BJ (cell line): ENCODE results near the gene CHRNA4. TPM values are rescaled to one million over a fixed set of nuclear protein-coding genes. Genes with fewer than 3 reads are reported as not detected.

Experiments
- CTCF ChIA-PET: fragments of 350-600 bp; formaldehyde crosslinking; extraction: SDS; loops from one replicate; lab custom pipeline; 2021; ENCODE audit warnings: antibody characterized with exemption, inconsistent platforms; lab: Yijun Ruan, JAX
- POLR2A ChIA-PET: fragments of 300-600 bp; sonication (Branson Sonifier 250); formaldehyde crosslinking; extraction: SDS; loops from one replicate; lab custom pipeline; 2021; ENCODE audit warnings: antibody characterized with exemption; lab: Charles Lee
- DNase-seq: peaks from one replicate; pipeline ENCODE4 v3.0.0-alpha.2; 2011; ENCODE audit warnings: low read depth
- H3K27me3 ChIP-seq: 2 replicates; pipeline ENCODE4 v1.6.0; 2011; ENCODE audit warnings: low read length; ENCODE audit not compliant: control insufficient read depth, insufficient read depth
- H3K36me3 ChIP-seq: 2 replicates; pipeline ENCODE4 v1.5.1; 2011; ENCODE audit warnings: low read length; ENCODE audit not compliant: control insufficient read depth, insufficient read depth
- H3K4me3 ChIP-seq: 2 replicates; pipeline ENCODE4 v1.5.1; 2011; ENCODE audit warnings: low read depth, mild to moderate bottlenecking, control low read depth, low read length
- polyA plus RNA-seq: library from polyadenylated mRNA; depleted of rRNA; stranded (reverse); fragments of >200 nt; gene quantifications from 2 replicates; pipeline ENCODE4 v1.2.3, GENCODE V29; 2011
- TF ChIP-seq, protein P1 (sequence below): IDR thresholded peaks from 2 replicates; pipeline ENCODE4 v1.5.1; 2011; ENCODE audit warnings: low read depth, mild to moderate bottlenecking, control low read depth, inconsistent platforms, low read length, moderate library complexity; ENCODE audit not compliant: insufficient read depth

The CHRNA4 gene
- polyA plus RNA-seq, 1 experiment: not detected

DNA sequence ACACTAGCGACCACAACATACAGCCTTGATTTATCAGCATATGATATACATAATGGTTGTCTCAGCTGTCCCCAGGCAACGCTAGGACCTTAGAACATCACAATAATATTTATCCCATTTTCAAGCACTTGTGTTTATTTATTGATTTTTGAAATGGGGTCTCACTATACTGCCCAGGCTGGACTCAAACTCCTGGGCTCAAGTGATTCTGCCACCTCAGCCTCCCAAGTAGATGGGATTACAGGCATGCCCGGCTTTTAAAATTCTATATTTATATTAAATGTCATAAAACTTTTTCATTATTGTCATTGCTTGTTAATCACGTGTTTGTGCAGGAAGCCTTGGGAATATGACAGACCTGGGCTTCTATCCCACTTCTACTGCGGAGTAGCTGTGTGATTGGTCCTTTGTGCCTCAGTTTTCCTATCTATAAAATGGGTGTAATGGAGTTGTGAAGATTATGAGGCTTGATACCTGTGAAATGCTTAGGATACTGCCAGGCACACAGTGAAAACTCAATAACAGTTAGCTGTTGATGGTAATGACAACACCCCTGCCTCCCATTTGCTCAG, 58.0 kb downstream of the CHRNA4 start:
- no peak for DNase-seq
- Histone ChIP-seq H3K36me3 (no peaks in the 10 kb centered on the region), H3K4me3 (no peak overlapping the region), H3K27me3 (no peaks in the 10 kb centered on the region; the same call in 1 of the 2 replicates)
- CTCF ChIA-PET: interaction anchor here (0.9 kb wide), 1 partner anchor 79 kb away, joined by 3 read pairs; no protein-coding TSS in a partner anchor
- POLR2A ChIA-PET: no interaction called here
- TF ChIP-seq, protein P1, sequence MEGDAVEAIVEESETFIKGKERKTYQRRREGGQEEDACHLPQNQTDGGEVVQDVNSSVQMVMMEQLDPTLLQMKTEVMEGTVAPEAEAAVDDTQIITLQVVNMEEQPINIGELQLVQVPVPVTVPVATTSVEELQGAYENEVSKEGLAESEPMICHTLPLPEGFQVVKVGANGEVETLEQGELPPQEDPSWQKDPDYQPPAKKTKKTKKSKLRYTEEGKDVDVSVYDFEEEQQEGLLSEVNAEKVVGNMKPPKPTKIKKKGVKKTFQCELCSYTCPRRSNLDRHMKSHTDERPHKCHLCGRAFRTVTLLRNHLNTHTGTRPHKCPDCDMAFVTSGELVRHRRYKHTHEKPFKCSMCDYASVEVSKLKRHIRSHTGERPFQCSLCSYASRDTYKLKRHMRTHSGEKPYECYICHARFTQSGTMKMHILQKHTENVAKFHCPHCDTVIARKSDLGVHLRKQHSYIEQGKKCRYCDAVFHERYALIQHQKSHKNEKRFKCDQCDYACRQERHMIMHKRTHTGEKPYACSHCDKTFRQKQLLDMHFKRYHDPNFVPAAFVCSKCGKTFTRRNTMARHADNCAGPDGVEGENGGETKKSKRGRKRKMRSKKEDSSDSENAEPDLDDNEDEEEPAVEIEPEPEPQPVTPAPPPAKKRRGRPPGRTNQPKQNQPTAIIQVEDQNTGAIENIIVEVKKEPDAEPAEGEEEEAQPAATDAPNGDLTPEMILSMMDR: no peak

DNA sequence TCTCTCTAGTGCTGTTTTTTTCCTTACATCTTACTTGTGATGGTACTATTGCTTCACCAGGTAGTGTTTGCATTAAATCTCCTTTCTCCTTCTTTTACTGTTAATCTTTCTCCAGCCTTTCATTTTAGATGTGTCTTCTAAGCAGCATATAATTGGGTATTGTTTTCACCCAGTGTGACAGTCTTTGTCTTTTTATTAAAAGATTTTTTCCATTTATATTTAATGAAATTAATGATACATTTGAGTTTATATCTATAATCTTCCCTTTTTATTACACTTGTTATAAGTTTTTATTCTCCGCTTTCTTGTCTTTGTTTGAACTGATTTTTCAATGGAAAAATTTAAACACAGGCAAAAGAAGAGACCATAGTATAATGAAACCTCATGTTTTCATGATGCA, 59.5 kb downstream of the CHRNA4 start:
- Histone ChIP-seq H3K27me3 (no peaks in the 10 kb centered on the region; the same call in 1 of the 2 replicates), H3K36me3 (no peaks in the 10 kb centered on the region), H3K4me3 (no peak overlapping the region)
- ChIA-PET CTCF (interaction anchor here (1.4 kb wide), 1 partner anchor 9 kb away, joined by 4 read pairs; no protein-coding TSS in a partner anchor), POLR2A (no interaction called here)
- no peak for DNase-seq
- TF ChIP-seq, protein P1: no peak

DNA sequence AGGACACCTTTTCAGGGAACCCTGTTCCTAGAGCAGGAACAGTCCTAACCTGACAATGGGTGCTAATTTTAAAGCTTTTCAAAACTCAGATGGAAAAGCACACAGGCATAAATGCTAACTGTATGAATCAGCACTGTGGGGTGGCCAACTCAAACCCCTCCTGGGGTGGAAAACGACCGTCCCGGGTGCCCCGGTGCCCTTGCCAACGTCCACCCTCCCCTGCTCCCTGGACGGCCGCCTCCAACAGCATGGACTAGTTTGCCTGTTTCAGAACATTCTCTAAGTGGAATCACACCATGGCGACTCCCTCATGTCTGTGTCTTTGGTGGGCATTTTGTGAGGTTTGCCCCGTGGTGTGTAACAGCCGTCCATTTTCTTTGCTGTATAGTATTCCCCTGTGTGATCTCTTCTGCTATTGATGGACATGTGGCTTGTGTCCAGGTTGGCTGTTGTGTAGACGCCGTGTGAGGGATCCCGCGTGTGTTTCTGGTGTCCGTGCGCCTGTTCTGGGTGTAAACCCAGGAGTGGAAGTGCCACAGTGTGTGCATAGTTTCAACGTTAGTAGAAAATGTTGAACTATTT, 62.3 kb downstream of the CHRNA4 start:
- Histone ChIP-seq H3K36me3 (no peaks in the 10 kb centered on the region), H3K4me3 (no peak overlapping the region), H3K27me3 (peaks cover 14% of the 10 kb centered on the region)
- ChIA-PET CTCF (interaction anchor here (1.1 to 7.5 kb wide), 2 partner anchors 11 to 14 kb away, joined by 3 to 68 read pairs; no protein-coding TSS in a partner anchor), POLR2A (no interaction called here)
- TF ChIP-seq, protein P1: no peak
- no peak for DNase-seq

DNA sequence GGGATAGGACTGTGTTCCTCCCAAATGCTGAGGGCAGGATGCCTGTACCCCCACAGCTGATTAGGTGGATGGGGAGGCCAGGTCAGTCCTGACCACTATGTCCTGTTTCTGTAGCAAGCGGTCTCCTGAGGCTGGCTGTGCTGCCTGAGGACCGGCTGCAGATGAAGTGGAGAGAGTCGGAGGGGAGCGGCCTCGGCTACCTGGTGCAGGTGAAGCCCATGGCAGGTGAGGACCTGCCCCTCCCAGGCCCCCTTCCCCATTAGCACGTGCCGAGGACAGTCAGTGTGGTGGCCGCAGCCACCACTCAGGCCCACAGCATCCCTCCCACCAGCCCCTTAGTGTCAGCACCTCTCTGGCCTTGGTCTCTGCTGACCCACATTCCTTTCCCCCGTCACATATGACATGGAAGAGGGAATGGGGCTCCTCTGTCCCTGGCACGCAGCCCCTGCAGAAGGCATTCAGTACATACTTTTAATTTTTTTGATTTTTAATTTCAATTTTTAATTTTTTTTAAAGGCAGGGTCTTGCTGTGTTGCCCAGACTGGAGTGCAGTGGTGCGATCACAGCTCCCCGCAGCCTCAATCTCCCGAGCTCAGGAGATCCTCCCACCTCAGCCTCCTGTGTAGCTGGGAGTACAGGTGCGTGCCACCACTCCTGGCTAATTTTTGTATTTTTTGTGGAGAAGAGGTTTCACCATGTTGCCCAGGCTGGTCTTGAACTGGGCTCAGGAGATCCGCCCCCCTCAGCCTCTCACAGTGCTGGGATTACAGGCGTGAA, 63.2 kb downstream of the CHRNA4 start:
- TF ChIP-seq, protein P1: no peak
- POLR2A ChIA-PET: no interaction called here

DNA sequence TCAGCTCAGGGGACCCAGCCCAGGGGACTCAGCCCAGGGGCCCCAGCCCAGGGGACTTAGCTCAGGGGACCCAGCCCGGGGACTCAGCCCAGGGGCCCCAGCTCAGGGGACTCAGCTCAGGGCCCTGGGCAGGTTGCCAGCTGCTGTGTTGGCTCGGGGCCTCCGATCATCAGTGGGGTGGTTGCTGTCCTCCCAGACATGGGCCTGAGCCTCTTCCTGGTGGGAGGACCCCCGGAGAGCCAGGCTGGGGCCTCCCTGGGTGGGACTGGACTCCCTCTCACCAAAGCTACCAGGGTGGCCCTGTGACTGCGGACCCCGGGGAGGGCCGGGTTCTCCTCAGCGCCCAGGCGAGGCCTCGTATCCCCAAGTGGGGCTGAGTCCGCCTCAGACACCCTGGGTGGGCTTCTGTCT, 63.8 kb downstream of the CHRNA4 start:
- TF ChIP-seq, protein P1: no peak
- no peak overlapping the region for H3K4me3 ChIP-seq
- no peaks in the 10 kb centered on the region for H3K36me3 ChIP-seq
- POLR2A ChIA-PET: no interaction called here
- DNase-seq: no peak
- CTCF ChIA-PET: interaction anchor here (1.4 to 7.5 kb wide), 2 partner anchors 9 to 12 kb away, joined by 3 to 68 read pairs; no protein-coding TSS in a partner anchor
- peaks cover 14% of the 10 kb centered on the region for H3K27me3 ChIP-seq

More for the DNA sequence above, 63.2 kb downstream of the CHRNA4 start:
- CTCF ChIA-PET: interaction anchor here (1.1 to 7.5 kb wide), 2 partner anchors 11 to 13 kb away, joined by 3 to 68 read pairs; no protein-coding TSS in a partner anchor
- DNase-seq: no peak
- H3K27me3 ChIP-seq: peaks cover 14% of the 10 kb centered on the region
- H3K4me3 ChIP-seq: no peak overlapping the region
- no peaks in the 10 kb centered on the region for H3K36me3 ChIP-seq
